ENCODE results near the gene MDP1.

MDP1 gene

GRCh38 chr14:24178399-24179178 lies 37.3 kb downstream of the MDP1 start:
- H3K36me3 ChIP-seq (ENCODE audit: control insufficient read depth, insufficient read depth, low read length), result peaks cover 58% of the 10 kb centered on the region
- H3K27me3 ChIP-seq (replicated peaks; ENCODE audit: control insufficient read depth, insufficient read depth, low read length), result no peaks in the 10 kb centered on the region
- TF ChIP-seq, protein P1, sequence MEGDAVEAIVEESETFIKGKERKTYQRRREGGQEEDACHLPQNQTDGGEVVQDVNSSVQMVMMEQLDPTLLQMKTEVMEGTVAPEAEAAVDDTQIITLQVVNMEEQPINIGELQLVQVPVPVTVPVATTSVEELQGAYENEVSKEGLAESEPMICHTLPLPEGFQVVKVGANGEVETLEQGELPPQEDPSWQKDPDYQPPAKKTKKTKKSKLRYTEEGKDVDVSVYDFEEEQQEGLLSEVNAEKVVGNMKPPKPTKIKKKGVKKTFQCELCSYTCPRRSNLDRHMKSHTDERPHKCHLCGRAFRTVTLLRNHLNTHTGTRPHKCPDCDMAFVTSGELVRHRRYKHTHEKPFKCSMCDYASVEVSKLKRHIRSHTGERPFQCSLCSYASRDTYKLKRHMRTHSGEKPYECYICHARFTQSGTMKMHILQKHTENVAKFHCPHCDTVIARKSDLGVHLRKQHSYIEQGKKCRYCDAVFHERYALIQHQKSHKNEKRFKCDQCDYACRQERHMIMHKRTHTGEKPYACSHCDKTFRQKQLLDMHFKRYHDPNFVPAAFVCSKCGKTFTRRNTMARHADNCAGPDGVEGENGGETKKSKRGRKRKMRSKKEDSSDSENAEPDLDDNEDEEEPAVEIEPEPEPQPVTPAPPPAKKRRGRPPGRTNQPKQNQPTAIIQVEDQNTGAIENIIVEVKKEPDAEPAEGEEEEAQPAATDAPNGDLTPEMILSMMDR (IDR thresholded peaks at IDR 0.05; ENCODE audit: insufficient read depth, low read length, poor library complexity, severe bottlenecking), result no peak
- H3K4me3 ChIP-seq (replicated peaks; ENCODE audit: low read depth, low read length), result no peak overlapping the region
- DNase-seq (ENCODE audit: extremely low read depth, insufficient read length), result no peak

DNA sequence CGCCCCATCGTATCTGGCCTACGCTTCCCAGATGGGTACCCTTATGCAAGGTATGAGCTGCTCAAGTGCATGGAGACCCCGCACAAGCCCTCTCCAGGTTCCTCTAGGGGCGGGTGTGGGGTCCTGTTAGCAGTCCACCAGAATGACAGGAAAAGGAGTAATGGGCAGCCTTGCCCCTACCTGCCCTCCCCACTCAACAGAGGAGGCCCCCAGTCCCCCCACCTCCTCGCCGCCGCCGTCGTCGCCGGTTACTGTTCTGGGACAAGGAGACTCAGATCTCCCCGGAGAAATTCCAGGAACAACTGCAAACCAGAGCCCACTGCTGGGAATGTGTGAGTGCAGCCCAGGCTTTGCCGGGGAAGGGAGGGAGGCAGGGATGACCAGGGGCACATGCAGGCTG lies 38.0 kb downstream of the MDP1 start:
- Histone ChIP-seq H3K4me3 (replicated peaks; ENCODE audit: low read depth, low read length) (no peak overlapping the region), H3K36me3 (ENCODE audit: control insufficient read depth, insufficient read depth, low read length) (peaks cover 52% of the 10 kb centered on the region), H3K27me3 (replicated peaks; ENCODE audit: control insufficient read depth, insufficient read depth, low read length) (no peaks in the 10 kb centered on the region)
- TF ChIP-seq, protein P1 (IDR thresholded peaks at IDR 0.05; ENCODE audit: insufficient read depth, low read length, poor library complexity, severe bottlenecking), result no peak
- no peak for DNase-seq (ENCODE audit: extremely low read depth, insufficient read length)

- Histone ChIP-seq H3K27me3 (replicated peaks; ENCODE audit: control insufficient read depth, insufficient read depth, low read length) (no peaks in the 10 kb centered on the region), H3K36me3 (ENCODE audit: control insufficient read depth, insufficient read depth, low read length) (peaks cover 48% of the 10 kb centered on the region)
- TF ChIP-seq, protein P1 (IDR thresholded peaks at IDR 0.05; ENCODE audit: insufficient read depth, low read length, poor library complexity, severe bottlenecking), result no peak
Observed at GRCh38 chr14:24177041-24177825, 38.6 kb downstream of the MDP1 start.

GRCh38 chr14:24176599-24176998 lies 39.3 kb downstream of the MDP1 start:
- H3K27me3 ChIP-seq (replicated peaks; ENCODE audit: control insufficient read depth, insufficient read depth, low read length), result no peaks in the 10 kb centered on the region
- H3K4me3 ChIP-seq (replicated peaks; ENCODE audit: low read depth, low read length), result no peak overlapping the region
- no peak for DNase-seq (ENCODE audit: extremely low read depth, insufficient read length)
- H3K36me3 ChIP-seq (ENCODE audit: control insufficient read depth, insufficient read depth, low read length), result peaks cover 45% of the 10 kb centered on the region
- TF ChIP-seq, protein P1 (IDR thresholded peaks at IDR 0.05; ENCODE audit: insufficient read depth, low read length, poor library complexity, severe bottlenecking), result no peak

More at GRCh38 chr14:24177041-24177825, 38.6 kb downstream of the MDP1 start:
- H3K4me3 ChIP-seq (replicated peaks; ENCODE audit: low read depth, low read length), result no peak overlapping the region
- DNase-seq (ENCODE audit: extremely low read depth, insufficient read length), result no peak

GRCh38 chr14:24172871-24173281 lies 43.0 kb downstream of the MDP1 start:
- peak overlapping the region; percentile 68 for H3K4me3 ChIP-seq (replicated peaks; ENCODE audit: low read depth, low read length)
- TF ChIP-seq, protein P1 (IDR thresholded peaks at IDR 0.05; ENCODE audit: insufficient read depth, low read length, poor library complexity, severe bottlenecking), result no peak
- no peak for DNase-seq (ENCODE audit: extremely low read depth, insufficient read length)

More at GRCh38 chr14:24172871-24173281, 43.0 kb downstream of the MDP1 start:
- Histone ChIP-seq H3K36me3 (ENCODE audit: control insufficient read depth, insufficient read depth, low read length) (peaks cover 23% of the 10 kb centered on the region), H3K27me3 (replicated peaks; ENCODE audit: control insufficient read depth, insufficient read depth, low read length) (no peaks in the 10 kb centered on the region)

All from GM06990 (cell line).